ENCODE data around the gene TRPM3. TPM values are rescaled to one million over a fixed set of nuclear protein-coding genes. Genes with fewer than 3 reads are reported as not detected.

The TRPM3 gene
- total RNA-seq, 8 experiments from 2014 or later = 0.09 to 2.3 (median 1.4) TPM

DNA sequence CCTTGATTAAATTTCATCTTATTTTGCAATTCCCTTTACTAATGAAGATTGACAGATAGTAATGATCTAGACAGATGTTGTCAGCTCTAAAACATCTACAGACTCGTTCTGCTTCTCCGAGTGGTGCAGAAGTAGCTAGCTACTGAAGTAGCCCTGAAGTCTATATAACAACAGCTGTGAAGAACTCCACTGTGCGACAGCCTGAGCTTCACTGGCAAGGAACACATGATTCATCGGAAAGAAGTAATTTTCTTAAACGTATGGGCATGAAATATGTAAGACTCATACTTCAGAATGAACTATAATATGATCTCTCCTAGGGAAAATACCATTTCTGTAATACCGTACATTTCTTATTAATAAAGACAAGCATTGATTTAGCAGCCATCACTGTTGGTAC lies 96.2 kb downstream of the TRPM3 start:
- in situ Hi-C loops (cut with MboI; ENCODE audit: low pct_unique_long_range_greater_than_20kb in 2 of 9, low sequenced_read_pairs in 9 of 9, unreplicated experiment in 9 of 9) = no loop called here
- WGBS, 10 experiments = 10 to 89% (median 52%) methylated on average over 3 to 6 of the region's 6 CpGs
- no peak overlapping the region for H3K27ac ChIP-seq
- H3K4me3 ChIP-seq = no peak overlapping the region
- no peaks in the 10 kb centered on the region for H3K4me1 ChIP-seq (replicated peaks in 1 of 2)
- ATAC-seq (replicated peaks in 6 of 8) = no peak

DNA sequence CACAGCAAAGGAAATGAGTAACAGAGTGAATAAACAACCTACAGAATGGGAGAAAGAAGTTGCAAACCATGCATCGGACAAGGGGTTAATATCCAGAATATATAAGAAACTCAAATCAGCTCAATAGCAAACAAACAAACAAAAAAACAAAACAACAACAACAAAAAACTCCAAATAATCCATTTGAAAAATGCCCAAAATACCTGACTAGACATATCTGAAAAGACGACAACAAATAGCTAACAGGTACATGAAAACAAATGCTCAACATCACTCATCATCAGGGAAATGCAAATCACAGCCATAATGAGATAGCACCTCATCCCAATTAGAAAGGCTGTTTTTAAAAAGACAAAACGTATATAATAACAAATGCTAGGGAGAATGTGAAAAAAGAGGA lies 111.2 kb downstream of the TRPM3 start:
- no peaks in the 10 kb centered on the region for H3K4me1 ChIP-seq (replicated peaks in 1 of 2)
- no peak for ATAC-seq (replicated peaks in 6 of 8)
- H3K27ac ChIP-seq = no peak overlapping the region
- H3K4me3 ChIP-seq = no peak overlapping the region
- WGBS, 10 experiments = 7 to 95% (median 40%) methylated on average over 1 to 3 of the region's 3 CpGs; no CpG with 5 or more reads in 1 of the 10 experiments
- in situ Hi-C loops (cut with MboI; ENCODE audit: low pct_unique_long_range_greater_than_20kb in 2 of 9, low sequenced_read_pairs in 9 of 9, unreplicated experiment in 9 of 9) = loop anchor here in 1 of 9 experiments (25.0 kb wide), 1 partner anchor 348 kb away; no protein-coding TSS in a partner anchor

DNA sequence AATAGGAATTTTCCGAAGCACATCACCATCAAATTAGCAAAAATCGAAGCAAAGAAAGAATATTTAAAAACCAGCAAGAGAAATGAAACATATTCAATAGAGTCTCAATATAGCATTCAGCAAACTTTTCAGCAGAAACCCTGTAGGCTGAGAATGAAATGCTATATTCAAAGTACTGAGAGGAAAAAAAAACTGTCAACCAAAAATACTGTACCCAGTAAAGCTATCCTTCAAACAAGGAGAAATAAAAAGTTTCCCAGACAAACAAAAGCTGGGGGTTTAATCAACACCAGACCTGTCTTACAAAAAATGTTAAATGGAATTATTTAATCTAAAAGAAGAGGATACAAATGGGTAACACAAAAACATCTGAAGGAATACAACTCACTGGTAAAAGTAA lies 116.0 kb downstream of the TRPM3 start:
- no peak overlapping the region for H3K27ac ChIP-seq
- in situ Hi-C loops (cut with MboI; ENCODE audit: low pct_unique_long_range_greater_than_20kb in 2 of 9, low sequenced_read_pairs in 9 of 9, unreplicated experiment in 9 of 9) = loop anchor here in 1 of 9 experiments (25.0 kb wide), 1 partner anchor 343 kb away; no protein-coding TSS in a partner anchor
- no peaks in the 10 kb centered on the region for H3K4me1 ChIP-seq (replicated peaks in 1 of 2)
- WGBS, 10 experiments = 53 to 100% (median 84%) methylated on average over 2 of the region's 2 CpGs; no CpG with 5 or more reads in 2 of the 10 experiments
- ATAC-seq (replicated peaks in 6 of 8) = no peak
- H3K4me3 ChIP-seq = no peak overlapping the region

GRCh38 chr9:71004196-71004595 lies 117.2 kb downstream of the TRPM3 start:
- 65 to 100% (median 91%) methylated on average over 2 to 4 of the region's 4 CpGs; no CpG with 5 or more reads in 3 of the 10 experiments for WGBS, 10 experiments
- H3K4me1 ChIP-seq (replicated peaks in 1 of 2) = no peaks in the 10 kb centered on the region
- H3K4me3 ChIP-seq = no peak overlapping the region
- in situ Hi-C loops (cut with MboI; ENCODE audit: low pct_unique_long_range_greater_than_20kb in 2 of 9, low sequenced_read_pairs in 9 of 9, unreplicated experiment in 9 of 9) = loop anchor here in 1 of 9 experiments (25.0 kb wide), 1 partner anchor 342 kb away; no protein-coding TSS in a partner anchor
- H3K27ac ChIP-seq = no peak overlapping the region
- ATAC-seq (replicated peaks in 6 of 8) = no peak

DNA sequence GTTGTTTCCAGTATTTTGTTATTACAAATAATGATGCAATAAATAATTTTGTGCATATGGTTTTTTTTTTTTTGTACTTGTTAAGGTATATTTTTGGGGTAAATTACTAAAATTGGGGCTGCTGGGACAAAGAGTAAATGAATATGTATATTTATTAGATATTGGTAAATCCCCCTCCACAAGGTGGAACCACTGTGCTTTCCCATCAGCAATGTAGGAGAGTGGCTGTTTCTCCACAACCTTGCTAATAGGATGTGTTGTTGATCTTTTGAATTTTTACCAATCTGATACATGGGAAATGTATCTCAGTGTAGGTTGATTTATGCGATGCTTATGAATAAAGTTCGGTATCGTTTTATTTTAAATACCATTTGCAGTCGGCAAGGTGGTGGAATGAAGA lies 118.1 kb downstream of the TRPM3 start:
- no peak for ATAC-seq (replicated peaks in 6 of 8)
- WGBS, 10 experiments = 79 to 100% (median 100%) methylated on average over 1 to 4 of the region's 4 CpGs; no CpG with 5 or more reads in 3 of the 10 experiments
- Histone ChIP-seq H3K4me3 (no peak overlapping the region), H3K4me1 (replicated peaks in 1 of 2) (no peaks in the 10 kb centered on the region), H3K27ac (no peak overlapping the region)
- in situ Hi-C loops (cut with MboI; ENCODE audit: low pct_unique_long_range_greater_than_20kb in 2 of 9, low sequenced_read_pairs in 9 of 9, unreplicated experiment in 9 of 9) = loop anchor here in 1 of 9 experiments (25.0 kb wide), 1 partner anchor 341 kb away; no protein-coding TSS in a partner anchor

- no peak for ATAC-seq (replicated peaks in 6 of 8)
- no peak overlapping the region for H3K4me3 ChIP-seq
- no peaks in the 10 kb centered on the region for H3K4me1 ChIP-seq (replicated peaks in 1 of 2)
- WGBS, 10 experiments = 40 to 100% (median 73%) methylated on average over 2 to 5 of the region's 5 CpGs
- in situ Hi-C loops (cut with MboI; ENCODE audit: low pct_unique_long_range_greater_than_20kb in 2 of 9, low sequenced_read_pairs in 9 of 9, unreplicated experiment in 9 of 9) = loop anchor here in 1 of 9 experiments (25.0 kb wide), 1 partner anchor 340 kb away; no protein-coding TSS in a partner anchor
- no peak overlapping the region for H3K27ac ChIP-seq
Observed at GRCh38 chr9:71001780-71002386, 119.5 kb downstream of the TRPM3 start.

GRCh38 chr9:70998962-70999361 lies 122.5 kb downstream of the TRPM3 start:
- no peak overlapping the region for H3K27ac ChIP-seq
- in situ Hi-C loops (cut with MboI; ENCODE audit: low pct_unique_long_range_greater_than_20kb in 2 of 9, low sequenced_read_pairs in 9 of 9, unreplicated experiment in 9 of 9) = no loop called here
- H3K4me1 ChIP-seq (replicated peaks in 1 of 2) = peaks cover 3 to 22% of the 10 kb centered on the region in 2 donors
- 25 to 90% (median 60%) methylated on average over 1 of the region's 1 CpG; no CpG with 5 or more reads in 6 of the 10 experiments for WGBS, 10 experiments
- no peak overlapping the region for H3K4me3 ChIP-seq
- ATAC-seq (replicated peaks in 6 of 8) = peak in 1 of 8 experiments; percentile 63

- no peak for ATAC-seq (replicated peaks in 6 of 8)
- no peak overlapping the region for H3K27ac ChIP-seq
- WGBS, 10 experiments = 14 to 96% (median 81%) methylated on average over 1 to 4 of the region's 4 CpGs; no CpG with 5 or more reads in 3 of the 10 experiments
- H3K4me1 ChIP-seq (replicated peaks in 1 of 2) = peaks cover 3 to 22% of the 10 kb centered on the region in 2 donors
- H3K4me3 ChIP-seq = no peak overlapping the region
- in situ Hi-C loops (cut with MboI; ENCODE audit: low pct_unique_long_range_greater_than_20kb in 2 of 9, low sequenced_read_pairs in 9 of 9, unreplicated experiment in 9 of 9) = no loop called here
Observed at GRCh38 chr9:70995511-70995910, 125.9 kb downstream of the TRPM3 start.

GRCh38 chr9:70994582-70994981 lies 126.8 kb downstream of the TRPM3 start:
- Histone ChIP-seq H3K27ac (no peak overlapping the region), H3K4me3 (no peak overlapping the region), H3K4me1 (replicated peaks in 1 of 2) (peaks cover 3 to 22% of the 10 kb centered on the region in 2 donors)
- peak in 5 of 8 experiments; percentile 43 to 71 (median 69) for ATAC-seq (replicated peaks in 6 of 8)
- in situ Hi-C loops (cut with MboI; ENCODE audit: low pct_unique_long_range_greater_than_20kb in 2 of 9, low sequenced_read_pairs in 9 of 9, unreplicated experiment in 9 of 9) = no loop called here
- 0 to 83% (median 46%) methylated on average over 1 to 2 of the region's 2 CpGs for WGBS, 10 experiments

- Histone ChIP-seq H3K4me1 (replicated peaks in 1 of 2) (no peaks in the 10 kb centered on the region), H3K27ac (no peak overlapping the region), H3K4me3 (no peak overlapping the region)
- no peak for ATAC-seq (replicated peaks in 6 of 8)
- in situ Hi-C loops (cut with MboI; ENCODE audit: low pct_unique_long_range_greater_than_20kb in 2 of 9, low sequenced_read_pairs in 9 of 9, unreplicated experiment in 9 of 9) = no loop called here
- 0 to 100% (median 66%) methylated on average over 1 of the region's 1 CpG; no CpG with 5 or more reads in 2 of the 10 experiments for WGBS, 10 experiments
Observed at GRCh38 chr9:70988551-70988950, 132.9 kb downstream of the TRPM3 start.

- WGBS, 10 experiments = 0 to 86% (median 63%) methylated on average over 1 of the region's 1 CpG; no CpG with 5 or more reads in 4 of the 10 experiments
- in situ Hi-C loops (cut with MboI; ENCODE audit: low pct_unique_long_range_greater_than_20kb in 2 of 9, low sequenced_read_pairs in 9 of 9, unreplicated experiment in 9 of 9) = no loop called here
- Histone ChIP-seq H3K4me1 (replicated peaks in 1 of 2) (no peaks in the 10 kb centered on the region), H3K27ac (no peak overlapping the region), H3K4me3 (no peak overlapping the region)
- no peak for ATAC-seq (replicated peaks in 6 of 8)
Observed at GRCh38 chr9:70987986-70988385, 133.4 kb downstream of the TRPM3 start.

DNA sequence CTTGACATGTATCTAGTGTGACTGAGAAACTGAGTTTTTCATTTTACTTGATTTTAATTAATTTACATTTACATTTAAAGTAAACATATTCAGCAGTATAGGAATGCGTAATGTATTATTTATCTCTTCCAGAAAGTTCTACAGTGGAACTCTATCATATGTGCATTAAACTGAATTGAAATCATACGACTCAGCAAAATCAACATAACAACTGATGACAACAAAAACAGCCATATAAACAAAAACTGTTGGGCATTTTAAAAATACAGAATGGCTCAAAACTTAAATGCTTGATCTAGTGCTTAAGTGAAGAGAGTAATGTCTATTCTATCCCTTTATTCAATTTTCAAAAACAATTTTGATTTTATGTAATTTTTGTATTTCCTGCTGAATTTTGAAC lies 134.4 kb downstream of the TRPM3 start:
- Histone ChIP-seq H3K4me1 (replicated peaks in 1 of 2) (no peaks in the 10 kb centered on the region), H3K27ac (no peak overlapping the region), H3K4me3 (no peak overlapping the region)
- ATAC-seq (replicated peaks in 6 of 8) = no peak
- WGBS, 10 experiments = 43 to 100% (median 87%) methylated on average over 1 to 2 of the region's 2 CpGs
- in situ Hi-C loops (cut with MboI; ENCODE audit: low pct_unique_long_range_greater_than_20kb in 2 of 9, low sequenced_read_pairs in 9 of 9, unreplicated experiment in 9 of 9) = no loop called here

DNA sequence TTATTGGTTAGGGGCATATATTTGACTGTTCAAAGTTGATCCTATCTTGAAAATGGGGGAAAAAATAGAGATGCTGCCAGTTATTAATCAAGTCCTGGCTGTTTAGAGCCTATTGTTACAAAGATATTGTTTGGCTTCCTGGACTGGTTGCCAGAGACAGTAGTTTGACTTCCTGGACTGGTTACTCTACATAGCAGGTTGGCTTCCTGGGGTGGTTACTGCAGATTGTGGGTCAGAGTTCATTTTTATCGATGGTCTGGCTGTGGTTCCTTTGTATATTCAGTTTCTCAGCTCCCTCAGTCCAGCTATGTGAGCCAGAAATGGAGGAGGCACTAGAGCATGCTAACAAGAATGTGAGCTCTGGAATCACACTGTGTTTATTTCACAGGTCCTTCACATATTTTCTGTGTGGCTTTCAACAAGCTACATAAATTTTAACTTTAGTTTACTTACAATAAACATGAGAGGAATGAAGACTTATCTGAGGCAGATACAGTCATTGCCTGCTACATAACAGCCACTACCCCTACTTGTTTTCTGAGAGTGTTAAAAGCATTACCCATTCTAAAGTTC lies 137.6 kb downstream of the TRPM3 start:
- Histone ChIP-seq H3K4me1 (replicated peaks in 1 of 2) (peaks cover 0 to 10% of the 10 kb centered on the region in 2 donors), H3K27ac (no peak overlapping the region), H3K4me3 (no peak overlapping the region)
- 13 to 60% (median 50%) methylated on average over 1 of the region's 1 CpG; no CpG with 5 or more reads in 5 of the 10 experiments for WGBS, 10 experiments
- ATAC-seq (replicated peaks in 6 of 8) = no peak
- in situ Hi-C loops (cut with MboI; ENCODE audit: low pct_unique_long_range_greater_than_20kb in 2 of 9, low sequenced_read_pairs in 9 of 9, unreplicated experiment in 9 of 9) = no loop called here
